WTC11 (cell line): ENCODE results near the gene STK32B. TPM values are rescaled to one million over a fixed set of nuclear protein-coding genes. Genes with fewer than 3 reads are reported as not detected.
A peak's percentile ranks its signal among the peaks of the same experiment; 100 is the strongest.

Source experiments
- ATAC-seq: fragments of 200-7000 bp; cut with Tn5 transposase; 2 replicates; pipeline ENCODE4 v1.10.0; 2021; ENCODE audit warnings: mild to moderate bottlenecking, moderate library complexity
- CTCF ChIA-PET: fragments of 300-600 bp; sonication (Branson Sonifier 250); formaldehyde crosslinking; loops from one replicate; lab custom pipeline; 2021; ENCODE audit warnings: antibody characterized with exemption; lab: Charles Lee
- POLR2A ChIA-PET: fragments of 350-600 bp; sonication (Branson Sonifier 250); formaldehyde crosslinking; loops from one replicate; lab custom pipeline; 2021; ENCODE audit warnings: antibody characterized with exemption; lab: Charles Lee
- DNase-seq: peaks from one replicate; pipeline ENCODE4 v3.0.0; 2021; ENCODE audit warnings: low spot score
- H3K27ac Mint-ChIP-seq: 2 replicates; pipeline ENCODE4 v1.8.0; 2021; ENCODE audit warnings: mixed read lengths
- H3K27me3 Mint-ChIP-seq: 2 replicates; pipeline ENCODE4 v1.8.0; 2021; ENCODE audit warnings: low read depth, mild to moderate bottlenecking, moderate library complexity, mixed read lengths
- H3K36me3 Mint-ChIP-seq: 2 replicates; pipeline ENCODE4 v1.8.0; 2021; ENCODE audit warnings: mixed read lengths
- H3K4me1 Mint-ChIP-seq: 2 replicates; pipeline ENCODE4 v1.8.0; 2022; ENCODE audit warnings: mixed read lengths
- H3K4me3 Mint-ChIP-seq: 2 replicates; pipeline ENCODE4 v1.8.0; 2021; ENCODE audit warnings: mild to moderate bottlenecking, moderate library complexity, mixed read lengths
- H3K9me3 Mint-ChIP-seq: 2 replicates; pipeline ENCODE4 v1.8.0; 2021; ENCODE audit warnings: mixed read lengths
- AR ChIP-seq: fragments of 250-450 bp; sonication (Bioruptor Pico); IDR thresholded peaks from 2 replicates; pipeline ENCODE4 v1.9.0; 2021; ENCODE audit warnings: mild to moderate bottlenecking
- CBFB ChIP-seq: sonication (generic); formaldehyde crosslinking; IDR thresholded peaks from 2 replicates; pipeline ENCODE4 v1.8.1; 2022; ENCODE audit warnings: mild to moderate bottlenecking, low read depth, missing genetic modification reagents
- FOXP1 ChIP-seq: sonication (generic); formaldehyde crosslinking; IDR thresholded peaks from 2 replicates; pipeline ENCODE4 v1.8.0; 2022; ENCODE audit warnings: missing genetic modification reagents, mild to moderate bottlenecking, moderate library complexity, borderline replicate concordance
- GABPB1 ChIP-seq: sonication (generic); formaldehyde crosslinking; IDR thresholded peaks from 2 replicates; pipeline ENCODE4 v1.8.1; 2023; ENCODE audit warnings: mild to moderate bottlenecking, missing genetic modification reagents
- GRHL2 ChIP-seq: fragments of 250-450 bp; sonication (Bioruptor Pico); IDR thresholded peaks from 2 replicates; pipeline ENCODE4 v1.8.0; 2022; ENCODE audit warnings: mild to moderate bottlenecking, moderate library complexity; ENCODE audit not compliant: insufficient replicate concordance, severe bottlenecking
- HMGA2 ChIP-seq: fragments of 250-450 bp; sonication (Bioruptor Pico); IDR thresholded peaks from 2 replicates; pipeline ENCODE4 v1.4.0; 2021; ENCODE audit warnings: mild to moderate bottlenecking, moderate library complexity
- MXD4 ChIP-seq: fragments of 250-450 bp; sonication (Bioruptor Pico); IDR thresholded peaks from 2 replicates; pipeline ENCODE4 v1.8.0; 2021; ENCODE audit warnings: mild to moderate bottlenecking, moderate library complexity, borderline replicate concordance
- SOX15 ChIP-seq: fragments of 250-450 bp; sonication (Bioruptor Pico); IDR thresholded peaks from 2 replicates; pipeline ENCODE4 v1.9.0; 2021; ENCODE audit warnings: mild to moderate bottlenecking
- SP1 ChIP-seq: sonication (generic); formaldehyde crosslinking; conservative IDR thresholded peaks from 2 replicates; pipeline ENCODE4 v1.8.1; 2022; ENCODE audit warnings: missing genetic modification reagents
- TCF7 ChIP-seq: sonication (generic); formaldehyde crosslinking; IDR thresholded peaks from 2 replicates; pipeline ENCODE4 v1.8.0; 2022; ENCODE audit warnings: mild to moderate bottlenecking, low read depth, missing genetic modification reagents, moderate library complexity
- TP53 ChIP-seq: sonication (generic); formaldehyde crosslinking; IDR thresholded peaks from 2 replicates; pipeline ENCODE4 v1.8.1; 2023; ENCODE audit warnings: mild to moderate bottlenecking, missing genetic modification reagents
- total RNA-seq: library from RNA; stranded (reverse); gene quantifications from 3 replicates; pipeline ENCODE4 v1.2.3, GENCODE V29; 2021
- TF ChIP-seq, protein P1 (sequence below): sonication (generic); formaldehyde crosslinking; IDR thresholded peaks from 2 replicates; pipeline ENCODE4 v1.8.1; 2023; ENCODE audit warnings: mild to moderate bottlenecking, missing genetic modification reagents
- TF ChIP-seq, protein P2 (sequence below): fragments of 250-450 bp; sonication (Bioruptor Pico); IDR thresholded peaks from 2 replicates; pipeline ENCODE4 v1.9.0; 2021; ENCODE audit warnings: mild to moderate bottlenecking, borderline replicate concordance
- TF ChIP-seq, protein P3 (sequence below): sonication (generic); formaldehyde crosslinking; IDR thresholded peaks from 2 replicates; pipeline ENCODE4 v1.8.0; 2022; ENCODE audit warnings: mild to moderate bottlenecking, missing genetic modification reagents
- TF ChIP-seq, protein P4 (sequence below): sonication (generic); formaldehyde crosslinking; IDR thresholded peaks from 2 replicates; pipeline ENCODE4 v1.8.1; 2023; ENCODE audit warnings: mild to moderate bottlenecking, missing genetic modification reagents, borderline replicate concordance

The STK32B gene
- total RNA-seq, 1 experiment from 2014 or later, result 1.9 TPM

GRCh38 chr4:5164221-5164912 is 113.1 kb downstream of the STK32B start:
- H3K36me3 Mint-ChIP-seq, result no peaks in the 10 kb centered on the region
- ATAC-seq (no peak), DNase-seq (no peak)
- ChIA-PET CTCF (interaction anchor here (1.0 to 1.4 kb wide), 2 partner anchors 52 to 113 kb away, joined by 3 to 6 read pairs; partner anchors contain the start of gene STK32B), POLR2A (no interaction called here)
- no peak overlapping the region for H3K4me3 Mint-ChIP-seq
- H3K4me1 Mint-ChIP-seq, result peaks cover 21% of the 10 kb centered on the region
- H3K27ac Mint-ChIP-seq, result no peak overlapping the region
- peaks cover 5% of the 10 kb centered on the region; the same call in 1 of the 2 replicates for H3K9me3 Mint-ChIP-seq
- peaks cover 19% of the 10 kb centered on the region for H3K27me3 Mint-ChIP-seq
- TF ChIP-seq, protein P1, sequence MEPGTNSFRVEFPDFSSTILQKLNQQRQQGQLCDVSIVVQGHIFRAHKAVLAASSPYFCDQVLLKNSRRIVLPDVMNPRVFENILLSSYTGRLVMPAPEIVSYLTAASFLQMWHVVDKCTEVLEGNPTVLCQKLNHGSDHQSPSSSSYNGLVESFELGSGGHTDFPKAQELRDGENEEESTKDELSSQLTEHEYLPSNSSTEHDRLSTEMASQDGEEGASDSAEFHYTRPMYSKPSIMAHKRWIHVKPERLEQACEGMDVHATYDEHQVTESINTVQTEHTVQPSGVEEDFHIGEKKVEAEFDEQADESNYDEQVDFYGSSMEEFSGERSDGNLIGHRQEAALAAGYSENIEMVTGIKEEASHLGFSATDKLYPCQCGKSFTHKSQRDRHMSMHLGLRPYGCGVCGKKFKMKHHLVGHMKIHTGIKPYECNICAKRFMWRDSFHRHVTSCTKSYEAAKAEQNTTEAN, result no peak
- TF ChIP-seq TCF7 (no peak), GRHL2 (CRISPR knock-in tag) (no peak), CBFB (CRISPR knock-in tag) (no peak), GABPB1 (CRISPR knock-in tag) (no peak), AR (CRISPR knock-in tag) (no peak)
- TF ChIP-seq, protein P2, sequence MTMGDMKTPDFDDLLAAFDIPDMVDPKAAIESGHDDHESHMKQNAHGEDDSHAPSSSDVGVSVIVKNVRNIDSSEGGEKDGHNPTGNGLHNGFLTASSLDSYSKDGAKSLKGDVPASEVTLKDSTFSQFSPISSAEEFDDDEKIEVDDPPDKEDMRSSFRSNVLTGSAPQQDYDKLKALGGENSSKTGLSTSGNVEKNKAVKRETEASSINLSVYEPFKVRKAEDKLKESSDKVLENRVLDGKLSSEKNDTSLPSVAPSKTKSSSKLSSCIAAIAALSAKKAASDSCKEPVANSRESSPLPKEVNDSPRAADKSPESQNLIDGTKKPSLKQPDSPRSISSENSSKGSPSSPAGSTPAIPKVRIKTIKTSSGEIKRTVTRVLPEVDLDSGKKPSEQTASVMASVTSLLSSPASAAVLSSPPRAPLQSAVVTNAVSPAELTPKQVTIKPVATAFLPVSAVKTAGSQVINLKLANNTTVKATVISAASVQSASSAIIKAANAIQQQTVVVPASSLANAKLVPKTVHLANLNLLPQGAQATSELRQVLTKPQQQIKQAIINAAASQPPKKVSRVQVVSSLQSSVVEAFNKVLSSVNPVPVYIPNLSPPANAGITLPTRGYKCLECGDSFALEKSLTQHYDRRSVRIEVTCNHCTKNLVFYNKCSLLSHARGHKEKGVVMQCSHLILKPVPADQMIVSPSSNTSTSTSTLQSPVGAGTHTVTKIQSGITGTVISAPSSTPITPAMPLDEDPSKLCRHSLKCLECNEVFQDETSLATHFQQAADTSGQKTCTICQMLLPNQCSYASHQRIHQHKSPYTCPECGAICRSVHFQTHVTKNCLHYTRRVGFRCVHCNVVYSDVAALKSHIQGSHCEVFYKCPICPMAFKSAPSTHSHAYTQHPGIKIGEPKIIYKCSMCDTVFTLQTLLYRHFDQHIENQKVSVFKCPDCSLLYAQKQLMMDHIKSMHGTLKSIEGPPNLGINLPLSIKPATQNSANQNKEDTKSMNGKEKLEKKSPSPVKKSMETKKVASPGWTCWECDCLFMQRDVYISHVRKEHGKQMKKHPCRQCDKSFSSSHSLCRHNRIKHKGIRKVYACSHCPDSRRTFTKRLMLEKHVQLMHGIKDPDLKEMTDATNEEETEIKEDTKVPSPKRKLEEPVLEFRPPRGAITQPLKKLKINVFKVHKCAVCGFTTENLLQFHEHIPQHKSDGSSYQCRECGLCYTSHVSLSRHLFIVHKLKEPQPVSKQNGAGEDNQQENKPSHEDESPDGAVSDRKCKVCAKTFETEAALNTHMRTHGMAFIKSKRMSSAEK (CRISPR knock-in tag), result no peak
- TF ChIP-seq, protein P3, sequence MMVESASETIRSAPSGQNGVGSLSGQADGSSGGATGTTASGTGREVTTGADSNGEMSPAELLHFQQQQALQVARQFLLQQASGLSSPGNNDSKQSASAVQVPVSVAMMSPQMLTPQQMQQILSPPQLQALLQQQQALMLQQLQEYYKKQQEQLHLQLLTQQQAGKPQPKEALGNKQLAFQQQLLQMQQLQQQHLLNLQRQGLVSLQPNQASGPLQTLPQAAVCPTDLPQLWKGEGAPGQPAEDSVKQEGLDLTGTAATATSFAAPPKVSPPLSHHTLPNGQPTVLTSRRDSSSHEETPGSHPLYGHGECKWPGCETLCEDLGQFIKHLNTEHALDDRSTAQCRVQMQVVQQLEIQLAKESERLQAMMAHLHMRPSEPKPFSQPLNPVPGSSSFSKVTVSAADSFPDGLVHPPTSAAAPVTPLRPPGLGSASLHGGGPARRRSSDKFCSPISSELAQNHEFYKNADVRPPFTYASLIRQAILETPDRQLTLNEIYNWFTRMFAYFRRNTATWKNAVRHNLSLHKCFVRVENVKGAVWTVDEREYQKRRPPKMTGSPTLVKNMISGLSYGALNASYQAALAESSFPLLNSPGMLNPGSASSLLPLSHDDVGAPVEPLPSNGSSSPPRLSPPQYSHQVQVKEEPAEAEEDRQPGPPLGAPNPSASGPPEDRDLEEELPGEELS (CRISPR knock-in tag), result no peak

GRCh38 chr4:5165420-5166369 is 114.4 kb downstream of the STK32B start:
- TF ChIP-seq SP1 (CRISPR knock-in tag), result no peak
- TF ChIP-seq SOX15 (CRISPR knock-in tag), result no peak
- TF ChIP-seq TP53 (CRISPR knock-in tag), result no peak
- TF ChIP-seq MXD4 (CRISPR knock-in tag), result no peak
- TF ChIP-seq FOXP1 (CRISPR knock-in tag), result no peak
- TF ChIP-seq, protein P4, sequence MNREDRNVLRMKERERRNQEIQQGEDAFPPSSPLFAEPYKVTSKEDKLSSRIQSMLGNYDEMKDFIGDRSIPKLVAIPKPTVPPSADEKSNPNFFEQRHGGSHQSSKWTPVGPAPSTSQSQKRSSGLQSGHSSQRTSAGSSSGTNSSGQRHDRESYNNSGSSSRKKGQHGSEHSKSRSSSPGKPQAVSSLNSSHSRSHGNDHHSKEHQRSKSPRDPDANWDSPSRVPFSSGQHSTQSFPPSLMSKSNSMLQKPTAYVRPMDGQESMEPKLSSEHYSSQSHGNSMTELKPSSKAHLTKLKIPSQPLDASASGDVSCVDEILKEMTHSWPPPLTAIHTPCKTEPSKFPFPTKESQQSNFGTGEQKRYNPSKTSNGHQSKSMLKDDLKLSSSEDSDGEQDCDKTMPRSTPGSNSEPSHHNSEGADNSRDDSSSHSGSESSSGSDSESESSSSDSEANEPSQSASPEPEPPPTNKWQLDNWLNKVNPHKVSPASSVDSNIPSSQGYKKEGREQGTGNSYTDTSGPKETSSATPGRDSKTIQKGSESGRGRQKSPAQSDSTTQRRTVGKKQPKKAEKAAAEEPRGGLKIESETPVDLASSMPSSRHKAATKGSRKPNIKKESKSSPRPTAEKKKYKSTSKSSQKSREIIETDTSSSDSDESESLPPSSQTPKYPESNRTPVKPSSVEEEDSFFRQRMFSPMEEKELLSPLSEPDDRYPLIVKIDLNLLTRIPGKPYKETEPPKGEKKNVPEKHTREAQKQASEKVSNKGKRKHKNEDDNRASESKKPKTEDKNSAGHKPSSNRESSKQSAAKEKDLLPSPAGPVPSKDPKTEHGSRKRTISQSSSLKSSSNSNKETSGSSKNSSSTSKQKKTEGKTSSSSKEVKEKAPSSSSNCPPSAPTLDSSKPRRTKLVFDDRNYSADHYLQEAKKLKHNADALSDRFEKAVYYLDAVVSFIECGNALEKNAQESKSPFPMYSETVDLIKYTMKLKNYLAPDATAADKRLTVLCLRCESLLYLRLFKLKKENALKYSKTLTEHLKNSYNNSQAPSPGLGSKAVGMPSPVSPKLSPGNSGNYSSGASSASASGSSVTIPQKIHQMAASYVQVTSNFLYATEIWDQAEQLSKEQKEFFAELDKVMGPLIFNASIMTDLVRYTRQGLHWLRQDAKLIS (CRISPR knock-in tag), result no peak
- no peak for TF ChIP-seq HMGA2 (CRISPR knock-in tag)
- no peak for TF ChIP-seq GABPB1 (CRISPR knock-in tag)

More at GRCh38 chr4:5165420-5166369, 114.4 kb downstream of the STK32B start:
- Mint-ChIP-seq H3K27me3 (peaks cover 16% of the 10 kb centered on the region), H3K4me1 (peaks cover 21% of the 10 kb centered on the region), H3K27ac (no peak overlapping the region), H3K9me3 (peaks cover 11% of the 10 kb centered on the region), H3K4me3 (no peak overlapping the region), H3K36me3 (no peaks in the 10 kb centered on the region)
- ATAC-seq (peak; percentile 60; the same call in 1 of the 2 replicates), DNase-seq (no peak)
- ChIA-PET POLR2A (no interaction called here), CTCF (interaction anchor here (1.0 to 1.4 kb wide), 2 partner anchors 53 to 115 kb away, joined by 3 to 6 read pairs; partner anchors contain the start of gene STK32B)
